Lower leg skin (tissue), 4 donors: ENCODE data around the gene KCTD16. TPM values are rescaled to one million over a fixed set of nuclear protein-coding genes. Genes with fewer than 3 reads are reported as not detected.

Experiments
- DNase-seq, 2 donors: peaks; one replicate each; pipeline ENCODE4 v3.0.0-alpha.2; 2019; ENCODE audit warnings: low spot score in 2 of 2
- H3K4me3 ChIP-seq: fragments of 200-600 bp; sonication (generic); 2 replicates; pipeline ENCODE4 v1.5.1; 2017; ENCODE audit warnings: mild to moderate bottlenecking, low read depth; ENCODE audit not compliant: poor library complexity, severe bottlenecking
- POLR2A ChIP-seq, 2 donors: fragments of 450-650 bp; IDR thresholded peaks; one replicate each; pipeline ENCODE4 v1.6.1; 2016 to 2017; ENCODE audit warnings: antibody characterized with exemption in 2 of 2, mild to moderate bottlenecking in 1 of 2, moderate library complexity in 1 of 2
- WGBS, 2 donors: methylation state at CpG; one replicate each; pipeline ENCODE4 v1.1.5; 2018; 5-methylcytosine and 5-hydroxymethylcytosine counted together
- intact Hi-C: fragments of 100-400 bp; cut with DNase I; formaldehyde crosslinking; loops from one replicate; pipeline ENCODE4 v1.15.0; 2023; ENCODE audit warnings: low total_unique reads
- total RNA-seq, 4 donors: library from RNA; depleted of rRNA; stranded (reverse); fragments of >200 nt; gene quantifications; one replicate each; pipeline ENCODE4 v1.1.0, GENCODE V29; 2016
- TF ChIP-seq, protein P1 (sequence below), 3 donors: fragments of 450-650 bp; IDR thresholded peaks; one replicate each; pipeline ENCODE4 v1.5.1; 2016; ENCODE audit warnings: antibody characterized with exemption in 3 of 3, mild to moderate bottlenecking in 3 of 3, moderate library complexity in 2 of 3

The KCTD16 gene
- total RNA-seq, 4 donors from 2014 or later, result not detected

DNA sequence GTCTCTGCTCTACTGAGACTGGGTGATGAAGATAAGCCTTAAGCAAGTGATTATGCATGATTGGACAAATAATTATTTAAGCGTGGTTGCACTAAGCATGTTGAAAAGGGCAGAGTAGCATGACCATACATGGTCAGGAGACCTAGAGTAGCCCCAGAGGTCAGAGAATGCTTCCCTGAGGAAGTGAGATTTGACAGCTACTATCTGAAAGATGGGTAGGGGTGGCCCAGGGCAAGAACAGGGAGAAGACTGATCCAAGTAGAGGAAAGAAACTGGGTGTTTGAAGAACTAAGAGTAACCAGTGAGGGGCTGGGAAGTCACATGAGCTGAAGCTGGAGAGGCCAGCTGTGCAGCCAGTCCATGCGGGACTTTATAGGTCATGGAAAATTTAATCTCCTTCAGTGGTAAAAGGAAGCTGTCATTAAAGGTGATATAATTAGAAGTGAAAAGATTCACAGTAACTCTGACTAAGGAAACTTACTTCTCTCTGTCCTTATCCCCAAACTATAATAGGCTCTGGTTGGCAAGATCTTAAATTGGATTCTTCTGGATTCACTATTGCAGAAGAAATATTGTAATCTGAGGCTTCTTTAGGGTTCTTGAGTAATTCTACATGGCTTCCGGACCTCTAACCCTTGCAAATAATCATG lies 35.4 kb upstream of the KCTD16 start:
- TF ChIP-seq, protein P1, sequence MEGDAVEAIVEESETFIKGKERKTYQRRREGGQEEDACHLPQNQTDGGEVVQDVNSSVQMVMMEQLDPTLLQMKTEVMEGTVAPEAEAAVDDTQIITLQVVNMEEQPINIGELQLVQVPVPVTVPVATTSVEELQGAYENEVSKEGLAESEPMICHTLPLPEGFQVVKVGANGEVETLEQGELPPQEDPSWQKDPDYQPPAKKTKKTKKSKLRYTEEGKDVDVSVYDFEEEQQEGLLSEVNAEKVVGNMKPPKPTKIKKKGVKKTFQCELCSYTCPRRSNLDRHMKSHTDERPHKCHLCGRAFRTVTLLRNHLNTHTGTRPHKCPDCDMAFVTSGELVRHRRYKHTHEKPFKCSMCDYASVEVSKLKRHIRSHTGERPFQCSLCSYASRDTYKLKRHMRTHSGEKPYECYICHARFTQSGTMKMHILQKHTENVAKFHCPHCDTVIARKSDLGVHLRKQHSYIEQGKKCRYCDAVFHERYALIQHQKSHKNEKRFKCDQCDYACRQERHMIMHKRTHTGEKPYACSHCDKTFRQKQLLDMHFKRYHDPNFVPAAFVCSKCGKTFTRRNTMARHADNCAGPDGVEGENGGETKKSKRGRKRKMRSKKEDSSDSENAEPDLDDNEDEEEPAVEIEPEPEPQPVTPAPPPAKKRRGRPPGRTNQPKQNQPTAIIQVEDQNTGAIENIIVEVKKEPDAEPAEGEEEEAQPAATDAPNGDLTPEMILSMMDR (IDR thresholded peaks at IDR 0.05), result no peak
- no peak for TF ChIP-seq POLR2A (IDR thresholded peaks at IDR 0.05)
- 83 to 85% methylated on average over 3 of the region's 3 CpGs for WGBS, 2 donors
- intact Hi-C loops, result no loop called here
- no peak overlapping the region for H3K4me3 ChIP-seq
- no peak for DNase-seq

GRCh38 chr5:144139586-144139985 lies 31.1 kb upstream of the KCTD16 start:
- no peak overlapping the region for H3K4me3 ChIP-seq
- intact Hi-C loops, result no loop called here
- WGBS, 2 donors, result 48% methylated on average over 5 of the region's 5 CpGs
- peak in 1 of 2 donors; percentile 66 for DNase-seq
- no peak for TF ChIP-seq POLR2A (IDR thresholded peaks at IDR 0.05)
- TF ChIP-seq, protein P1 (IDR thresholded peaks at IDR 0.05), result no peak

- intact Hi-C loops, result no loop called here
- WGBS, 2 donors, result 72 to 88% methylated on average over 2 of the region's 2 CpGs
- TF ChIP-seq POLR2A (IDR thresholded peaks at IDR 0.05), result no peak
- TF ChIP-seq, protein P1 (IDR thresholded peaks at IDR 0.05), result no peak
- no peak for DNase-seq
- H3K4me3 ChIP-seq, result no peak overlapping the region
These were observed 29.1 kb upstream of the KCTD16 start for GRCh38 chr5:144141585-144141984.

- intact Hi-C loops, result no loop called here
- WGBS, 2 donors, result 9 to 14% methylated on average over 2 of the region's 2 CpGs
These were observed 28.4 kb upstream of the KCTD16 start for GRCh38 chr5:144142139-144142823.

GRCh38 chr5:144142824-144143162 lies 27.9 kb upstream of the KCTD16 start:
- TF ChIP-seq, protein P1 (IDR thresholded peaks at IDR 0.05), result no peak
- TF ChIP-seq POLR2A (IDR thresholded peaks at IDR 0.05), result no peak
- no peak for DNase-seq
- intact Hi-C loops, result no loop called here
- WGBS, 2 donors, result 32 to 35% methylated on average over 1 of the region's 1 CpG
- no peak overlapping the region for H3K4me3 ChIP-seq

More at GRCh38 chr5:144142139-144142823, 28.4 kb upstream of the KCTD16 start:
- DNase-seq, result no peak
- TF ChIP-seq, protein P1 (IDR thresholded peaks at IDR 0.05), result no peak
- no peak for TF ChIP-seq POLR2A (IDR thresholded peaks at IDR 0.05)
- H3K4me3 ChIP-seq, result no peak overlapping the region
